ENCODE measurements around the gene VCL. TPM values are rescaled to one million over a fixed set of nuclear protein-coding genes. Genes with fewer than 3 reads are reported as not detected.

Gene VCL
- total RNA-seq, 2 donors from 2014 or later, result 109 to 214 TPM

- WGBS, 2 experiments (ENCODE audit: insufficient coverage in 1 of 2, insufficient read length in 1 of 2), result 4% methylated on average over 5 to 16 of the region's 16 CpGs
These were observed 31.8 kb upstream of the VCL start for GRCh38 chr10:73965890-73966768.

GRCh38 chr10:73967022-73967429 lies 30.9 kb upstream of the VCL start:
- DNase-seq, result peak; percentile 81
- H3K4me3 Mint-ChIP-seq, result peak overlapping the region; percentile 23
- Histone ChIP-seq H3K4me1 (ENCODE audit: control insufficient read depth, insufficient read depth, low read length) (peaks cover 18% of the 10 kb centered on the region), H3K27me3 (ENCODE audit: control insufficient read depth, insufficient read depth, low read length, poor library complexity, severe bottlenecking) (no peaks in the 10 kb centered on the region), H3K9me3 (ENCODE audit: control insufficient read depth, low read length) (no peaks in the 10 kb centered on the region), H3K27ac (ENCODE audit: low read depth, low read length) (peak overlapping the region; percentile 84), H3K4me3 (ENCODE audit: low read length) (no peak overlapping the region), H3K9ac (ENCODE audit: extremely low read depth, low read length, poor library complexity, severe bottlenecking) (peak overlapping the region; percentile 68), H3K36me3 (ENCODE audit: control insufficient read depth, insufficient read depth, low read length) (no peaks in the 10 kb centered on the region)
- H3K9me3 Mint-ChIP-seq, result no peaks in the 10 kb centered on the region
- peak overlapping the region; percentile 99 for H3K27ac Mint-ChIP-seq
- H3K27me3 Mint-ChIP-seq (ENCODE audit: insufficient read depth), result no peaks in the 10 kb centered on the region
- H3K36me3 Mint-ChIP-seq (ENCODE audit: low read depth), result no peaks in the 10 kb centered on the region
- WGBS, 2 experiments (ENCODE audit: insufficient coverage in 1 of 2, insufficient read length in 1 of 2), result 53 to 65% methylated on average over 2 to 4 of the region's 4 CpGs
- no peak for TF ChIP-seq CTCF (conservative IDR thresholded peaks at IDR 0.05)
- H3K4me1 Mint-ChIP-seq, result peaks cover 40% of the 10 kb centered on the region

More at GRCh38 chr10:73965890-73966768, 31.8 kb upstream of the VCL start:
- Histone ChIP-seq H3K27ac (ENCODE audit: low read depth, low read length) (peak overlapping the region; percentile 84), H3K27me3 (ENCODE audit: control insufficient read depth, insufficient read depth, low read length, poor library complexity, severe bottlenecking) (no peaks in the 10 kb centered on the region), H3K9ac (ENCODE audit: extremely low read depth, low read length, poor library complexity, severe bottlenecking) (peak overlapping the region; percentile 68), H3K9me3 (ENCODE audit: control insufficient read depth, low read length) (no peaks in the 10 kb centered on the region), H3K4me1 (ENCODE audit: control insufficient read depth, insufficient read depth, low read length) (peaks cover 18% of the 10 kb centered on the region), H3K36me3 (ENCODE audit: control insufficient read depth, insufficient read depth, low read length) (no peaks in the 10 kb centered on the region), H3K4me3 (ENCODE audit: low read length) (peak overlapping the region; percentile 21)
- no peaks in the 10 kb centered on the region for H3K9me3 Mint-ChIP-seq
- H3K27ac Mint-ChIP-seq, result peak overlapping the region; percentile 99
- no peaks in the 10 kb centered on the region for H3K27me3 Mint-ChIP-seq (ENCODE audit: insufficient read depth)
- no peak for TF ChIP-seq CTCF (conservative IDR thresholded peaks at IDR 0.05)
- DNase-seq, result peak; percentile 98
- H3K4me1 Mint-ChIP-seq, result peaks cover 40% of the 10 kb centered on the region
- H3K4me3 Mint-ChIP-seq, result peak overlapping the region; percentile 23
- no peaks in the 10 kb centered on the region for H3K36me3 Mint-ChIP-seq (ENCODE audit: low read depth)

- H3K4me1 Mint-ChIP-seq, result peaks cover 40% of the 10 kb centered on the region
- WGBS, 2 experiments (ENCODE audit: insufficient coverage in 1 of 2, insufficient read length in 1 of 2), result 72 to 78% methylated on average over 3 to 5 of the region's 5 CpGs
- Histone ChIP-seq H3K36me3 (ENCODE audit: control insufficient read depth, insufficient read depth, low read length) (no peaks in the 10 kb centered on the region), H3K4me3 (ENCODE audit: low read length) (no peak overlapping the region), H3K9ac (ENCODE audit: extremely low read depth, low read length, poor library complexity, severe bottlenecking) (no peak overlapping the region), H3K4me1 (ENCODE audit: control insufficient read depth, insufficient read depth, low read length) (peaks cover 18% of the 10 kb centered on the region), H3K9me3 (ENCODE audit: control insufficient read depth, low read length) (no peaks in the 10 kb centered on the region), H3K27me3 (ENCODE audit: control insufficient read depth, insufficient read depth, low read length, poor library complexity, severe bottlenecking) (no peaks in the 10 kb centered on the region), H3K27ac (ENCODE audit: low read depth, low read length) (peak overlapping the region; percentile 12)
- no peak overlapping the region for H3K4me3 Mint-ChIP-seq
- no peak for TF ChIP-seq CTCF (conservative IDR thresholded peaks at IDR 0.05)
- no peaks in the 10 kb centered on the region for H3K36me3 Mint-ChIP-seq (ENCODE audit: low read depth)
- H3K9me3 Mint-ChIP-seq, result no peaks in the 10 kb centered on the region
- peak; percentile 62 for DNase-seq
- no peaks in the 10 kb centered on the region for H3K27me3 Mint-ChIP-seq (ENCODE audit: insufficient read depth)
- peak overlapping the region; percentile 99 for H3K27ac Mint-ChIP-seq
These were observed 30.4 kb upstream of the VCL start for GRCh38 chr10:73967544-73967943.
